ENCODE measurements around the gene TMEM131L. TPM values are rescaled to one million over a fixed set of nuclear protein-coding genes. Genes with fewer than 3 reads are reported as not detected.
"Not testable (repeated sequence)": the region's sequence is repeated elsewhere in the genome, so short reads cannot be mapped to it uniquely, and the experiment has no call there.

TMEM131L gene
- polyA plus RNA-seq (2013) = 16.8 TPM

- no peaks in the 10 kb centered on the region for H3K27me3 ChIP-seq (replicated peaks in 2 of 5; ENCODE audit: control insufficient read depth in 4 of 5, insufficient read depth in 5 of 5, low read length in 4 of 5)
- WGBS (ENCODE audit: insufficient coverage) = under 1% methylated on average over 63 of the region's 103 CpGs
- ChIA-PET CTCF (interaction anchor here (0.7 to 5.3 kb wide), 17 partner anchors 8 to 125 kb away, joined by 3 to 29 read pairs (median 6); no protein-coding TSS in a partner anchor), POLR2A (no interaction called here)
- no peaks in the 10 kb centered on the region for H3K9me3 ChIP-seq (ENCODE audit: control extremely low read depth in 1 of 5, control insufficient read depth in 4 of 5, insufficient read depth in 2 of 5, low read depth in 1 of 5, low read length in 4 of 5)
- peak; percentile 72 to 86 (median 79) for DNase-seq
- peak within 1 kb of the TSS; percentile 75 to 95 (median 92) for H3K4me3 ChIP-seq (ENCODE audit: control insufficient read depth in 1 of 7, extremely low read depth in 1 of 7, insufficient read depth in 4 of 7, low read depth in 2 of 7, low read length in 6 of 7)
- peaks cover 22 to 42% (median 32%) of the 10 kb centered on the region in 4 experiments for H3K4me1 ChIP-seq (ENCODE audit: control extremely low read depth in 1 of 4, control insufficient read depth in 4 of 4, insufficient read depth in 4 of 4, low read length in 3 of 4)
- peak within 1 kb of the TSS in 1 of 2 experiments; percentile 73 for H3K27ac ChIP-seq (ENCODE audit: insufficient read depth in 1 of 2, low read depth in 1 of 2, low read length in 2 of 2, poor library complexity in 1 of 2, severe bottlenecking in 2 of 2)
- peaks cover 0 to 9% (median 1%) of the 10 kb centered on the region in 4 experiments for H3K36me3 ChIP-seq (ENCODE audit: control insufficient read depth in 4 of 4, insufficient read depth in 4 of 4, low read length in 3 of 4)
These were observed at the start of gene TMEM131L for GRCh38 chr4:153466081-153466948. Gene TMEM131L, plus strand, starts transcription at chr4:153466360. Its CDS starts 38 bp downstream, at chr4:153466398.

GRCh38 chr4:153416456-153416855 is 49.7 kb upstream of the TMEM131L start:
- CTCF ChIA-PET = interaction anchor here (1.1 to 1.5 kb wide), 2 partner anchors 14 to 148 kb away, joined by 3 read pairs; no protein-coding TSS in a partner anchor
- not testable (repeated sequence) for H3K36me3 ChIP-seq (ENCODE audit: control insufficient read depth in 4 of 4, insufficient read depth in 4 of 4, low read length in 3 of 4)

GRCh38 chr4:153418121-153418520 is 48.0 kb upstream of the TMEM131L start:
- no peak overlapping the region for H3K4me3 ChIP-seq (ENCODE audit: control insufficient read depth in 1 of 7, extremely low read depth in 1 of 7, insufficient read depth in 4 of 7, low read depth in 2 of 7, low read length in 6 of 7)
- H3K36me3 ChIP-seq (ENCODE audit: control insufficient read depth in 4 of 4, insufficient read depth in 4 of 4, low read length in 3 of 4) = peaks cover 0 to 4% (median 0%) of the 10 kb centered on the region in 4 experiments
- ChIA-PET CTCF (no interaction called here), POLR2A (interaction anchor here (0.6 kb wide), 1 partner anchor 15 kb away, joined by 8 read pairs; no protein-coding TSS in a partner anchor)
- H3K27me3 ChIP-seq (replicated peaks in 2 of 5; ENCODE audit: control insufficient read depth in 4 of 5, insufficient read depth in 5 of 5, low read length in 4 of 5) = no peaks in the 10 kb centered on the region
- no peak overlapping the region for H3K27ac ChIP-seq (ENCODE audit: insufficient read depth in 1 of 2, low read depth in 1 of 2, low read length in 2 of 2, poor library complexity in 1 of 2, severe bottlenecking in 2 of 2)
- no peak for DNase-seq
- H3K4me1 ChIP-seq (ENCODE audit: control extremely low read depth in 1 of 4, control insufficient read depth in 4 of 4, insufficient read depth in 4 of 4, low read length in 3 of 4) = no peaks in the 10 kb centered on the region
- WGBS (ENCODE audit: insufficient coverage) = 95% methylated on average over 4 of the region's 7 CpGs
- no peaks in the 10 kb centered on the region for H3K9me3 ChIP-seq (ENCODE audit: control extremely low read depth in 1 of 5, control insufficient read depth in 4 of 5, insufficient read depth in 2 of 5, low read depth in 1 of 5, low read length in 4 of 5)

More at GRCh38 chr4:153416456-153416855, 49.7 kb upstream of the TMEM131L start:
- H3K27me3 ChIP-seq (replicated peaks in 2 of 5; ENCODE audit: control insufficient read depth in 4 of 5, insufficient read depth in 5 of 5, low read length in 4 of 5); H3K9me3 ChIP-seq (ENCODE audit: control extremely low read depth in 1 of 5, control insufficient read depth in 4 of 5, insufficient read depth in 2 of 5, low read depth in 1 of 5, low read length in 4 of 5); DNase-seq; H3K27ac ChIP-seq (ENCODE audit: insufficient read depth in 1 of 2, low read depth in 1 of 2, low read length in 2 of 2, poor library complexity in 1 of 2, severe bottlenecking in 2 of 2); POLR2A ChIA-PET; H3K4me3 ChIP-seq (ENCODE audit: control insufficient read depth in 1 of 7, extremely low read depth in 1 of 7, insufficient read depth in 4 of 7, low read depth in 2 of 7, low read length in 6 of 7); H3K4me1 ChIP-seq (ENCODE audit: control extremely low read depth in 1 of 4, control insufficient read depth in 4 of 4, insufficient read depth in 4 of 4, low read length in 3 of 4): not testable (repeated sequence)
- 98% methylated on average over 6 of the region's 8 CpGs for WGBS (ENCODE audit: insufficient coverage)

GRCh38 chr4:153418558-153418957 is 47.6 kb upstream of the TMEM131L start:
- Histone ChIP-seq H3K27me3 (replicated peaks in 2 of 5; ENCODE audit: control insufficient read depth in 4 of 5, insufficient read depth in 5 of 5, low read length in 4 of 5) (no peaks in the 10 kb centered on the region), H3K4me3 (ENCODE audit: control insufficient read depth in 1 of 7, extremely low read depth in 1 of 7, insufficient read depth in 4 of 7, low read depth in 2 of 7, low read length in 6 of 7) (no peak overlapping the region), H3K27ac (ENCODE audit: insufficient read depth in 1 of 2, low read depth in 1 of 2, low read length in 2 of 2, poor library complexity in 1 of 2, severe bottlenecking in 2 of 2) (no peak overlapping the region), H3K36me3 (ENCODE audit: control insufficient read depth in 4 of 4, insufficient read depth in 4 of 4, low read length in 3 of 4) (peaks cover 0 to 4% (median 0%) of the 10 kb centered on the region in 4 experiments), H3K4me1 (ENCODE audit: control extremely low read depth in 1 of 4, control insufficient read depth in 4 of 4, insufficient read depth in 4 of 4, low read length in 3 of 4) (no peaks in the 10 kb centered on the region), H3K9me3 (ENCODE audit: control extremely low read depth in 1 of 5, control insufficient read depth in 4 of 5, insufficient read depth in 2 of 5, low read depth in 1 of 5, low read length in 4 of 5) (no peaks in the 10 kb centered on the region)
- ChIA-PET CTCF (no interaction called here), POLR2A (no interaction called here)
- DNase-seq = no peak
- 80% methylated on average over 1 of the region's 3 CpGs for WGBS (ENCODE audit: insufficient coverage)

- no peaks in the 10 kb centered on the region for H3K9me3 ChIP-seq (ENCODE audit: control extremely low read depth in 1 of 5, control insufficient read depth in 4 of 5, insufficient read depth in 2 of 5, low read depth in 1 of 5, low read length in 4 of 5)
- no peak for DNase-seq
- ChIA-PET POLR2A (no interaction called here), CTCF (no interaction called here)
- H3K36me3 ChIP-seq (ENCODE audit: control insufficient read depth in 4 of 4, insufficient read depth in 4 of 4, low read length in 3 of 4) = peaks cover 0 to under 1% (median 0%) of the 10 kb centered on the region in 4 experiments
- H3K27me3 ChIP-seq (replicated peaks in 2 of 5; ENCODE audit: control insufficient read depth in 4 of 5, insufficient read depth in 5 of 5, low read length in 4 of 5) = no peaks in the 10 kb centered on the region
- no peaks in the 10 kb centered on the region for H3K4me1 ChIP-seq (ENCODE audit: control extremely low read depth in 1 of 4, control insufficient read depth in 4 of 4, insufficient read depth in 4 of 4, low read length in 3 of 4)
- H3K4me3 ChIP-seq (ENCODE audit: control insufficient read depth in 1 of 7, extremely low read depth in 1 of 7, insufficient read depth in 4 of 7, low read depth in 2 of 7, low read length in 6 of 7) = no peak overlapping the region
- no peak overlapping the region for H3K27ac ChIP-seq (ENCODE audit: insufficient read depth in 1 of 2, low read depth in 1 of 2, low read length in 2 of 2, poor library complexity in 1 of 2, severe bottlenecking in 2 of 2)
- no CpG with 5 or more reads among the region's 5 CpGs for WGBS (ENCODE audit: insufficient coverage)
These were observed 47.1 kb upstream of the TMEM131L start for GRCh38 chr4:153419029-153419428.

GRCh38 chr4:153419673-153420278 is 46.4 kb upstream of the TMEM131L start:
- ChIA-PET POLR2A (no interaction called here), CTCF (no interaction called here)
- DNase-seq = peak in 1 of 3 donors; percentile 5
- Histone ChIP-seq H3K27ac (ENCODE audit: insufficient read depth in 1 of 2, low read depth in 1 of 2, low read length in 2 of 2, poor library complexity in 1 of 2, severe bottlenecking in 2 of 2) (no peak overlapping the region), H3K27me3 (replicated peaks in 2 of 5; ENCODE audit: control insufficient read depth in 4 of 5, insufficient read depth in 5 of 5, low read length in 4 of 5) (no peaks in the 10 kb centered on the region), H3K9me3 (ENCODE audit: control extremely low read depth in 1 of 5, control insufficient read depth in 4 of 5, insufficient read depth in 2 of 5, low read depth in 1 of 5, low read length in 4 of 5) (no peaks in the 10 kb centered on the region), H3K4me3 (ENCODE audit: control insufficient read depth in 1 of 7, extremely low read depth in 1 of 7, insufficient read depth in 4 of 7, low read depth in 2 of 7, low read length in 6 of 7) (no peak overlapping the region), H3K36me3 (ENCODE audit: control insufficient read depth in 4 of 4, insufficient read depth in 4 of 4, low read length in 3 of 4) (no peaks in the 10 kb centered on the region), H3K4me1 (ENCODE audit: control extremely low read depth in 1 of 4, control insufficient read depth in 4 of 4, insufficient read depth in 4 of 4, low read length in 3 of 4) (no peaks in the 10 kb centered on the region)
- 84% methylated on average over 6 of the region's 9 CpGs for WGBS (ENCODE audit: insufficient coverage)

GRCh38 chr4:153420361-153420760 is 45.8 kb upstream of the TMEM131L start:
- Histone ChIP-seq H3K36me3 (ENCODE audit: control insufficient read depth in 4 of 4, insufficient read depth in 4 of 4, low read length in 3 of 4) (no peaks in the 10 kb centered on the region), H3K27me3 (replicated peaks in 2 of 5; ENCODE audit: control insufficient read depth in 4 of 5, insufficient read depth in 5 of 5, low read length in 4 of 5) (no peaks in the 10 kb centered on the region), H3K4me3 (ENCODE audit: control insufficient read depth in 1 of 7, extremely low read depth in 1 of 7, insufficient read depth in 4 of 7, low read depth in 2 of 7, low read length in 6 of 7) (no peak overlapping the region), H3K4me1 (ENCODE audit: control extremely low read depth in 1 of 4, control insufficient read depth in 4 of 4, insufficient read depth in 4 of 4, low read length in 3 of 4) (no peaks in the 10 kb centered on the region), H3K9me3 (ENCODE audit: control extremely low read depth in 1 of 5, control insufficient read depth in 4 of 5, insufficient read depth in 2 of 5, low read depth in 1 of 5, low read length in 4 of 5) (no peaks in the 10 kb centered on the region), H3K27ac (ENCODE audit: insufficient read depth in 1 of 2, low read depth in 1 of 2, low read length in 2 of 2, poor library complexity in 1 of 2, severe bottlenecking in 2 of 2) (no peak overlapping the region)
- ChIA-PET POLR2A (no interaction called here), CTCF (no interaction called here)
- no peak for DNase-seq
- 83% methylated on average over 1 of the region's 2 CpGs for WGBS (ENCODE audit: insufficient coverage)
